ENCODE results near the gene DLX4. TPM values are rescaled to one million over a fixed set of nuclear protein-coding genes. Genes with fewer than 3 reads are reported as not detected.

DLX4 gene
- total RNA-seq, 2 donors from 2014 or later = 0.71 TPM; not detected in 1

DNA sequence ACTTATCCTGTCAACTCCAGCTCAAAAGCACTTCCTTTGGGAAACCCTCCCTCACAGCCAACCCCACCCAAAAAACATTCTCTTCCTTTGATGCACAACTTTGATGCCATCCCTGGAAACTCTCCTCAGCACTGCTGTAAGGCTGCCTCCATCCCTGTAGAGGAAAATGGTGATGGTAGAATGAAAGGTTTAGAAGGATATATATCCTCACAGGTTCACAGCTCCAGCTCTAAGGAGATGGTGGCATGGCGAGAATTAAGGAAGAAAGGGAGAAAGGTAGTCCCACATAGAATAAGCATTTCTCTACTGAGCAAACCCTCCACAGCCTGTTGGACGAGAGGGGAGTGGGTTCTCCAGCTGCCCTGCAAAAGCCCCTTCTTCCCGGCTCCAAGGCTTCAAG is 2.2 kb upstream of the DLX4 start:
- Histone ChIP-seq H3K9me3 (no peaks in the 10 kb centered on the region), H3K36me3 (no peaks in the 10 kb centered on the region), H3K4me1 (peaks cover 0 to 46% of the 10 kb centered on the region in 2 donors), H3K4me3 (no peak overlapping the region), H3K27me3 (peaks cover 56 to 76% of the 10 kb centered on the region in 2 donors), H3K27ac (no peak overlapping the region)
- DNase-seq (ENCODE audit: low spot score) = no peak
- TF ChIP-seq, protein P1, sequence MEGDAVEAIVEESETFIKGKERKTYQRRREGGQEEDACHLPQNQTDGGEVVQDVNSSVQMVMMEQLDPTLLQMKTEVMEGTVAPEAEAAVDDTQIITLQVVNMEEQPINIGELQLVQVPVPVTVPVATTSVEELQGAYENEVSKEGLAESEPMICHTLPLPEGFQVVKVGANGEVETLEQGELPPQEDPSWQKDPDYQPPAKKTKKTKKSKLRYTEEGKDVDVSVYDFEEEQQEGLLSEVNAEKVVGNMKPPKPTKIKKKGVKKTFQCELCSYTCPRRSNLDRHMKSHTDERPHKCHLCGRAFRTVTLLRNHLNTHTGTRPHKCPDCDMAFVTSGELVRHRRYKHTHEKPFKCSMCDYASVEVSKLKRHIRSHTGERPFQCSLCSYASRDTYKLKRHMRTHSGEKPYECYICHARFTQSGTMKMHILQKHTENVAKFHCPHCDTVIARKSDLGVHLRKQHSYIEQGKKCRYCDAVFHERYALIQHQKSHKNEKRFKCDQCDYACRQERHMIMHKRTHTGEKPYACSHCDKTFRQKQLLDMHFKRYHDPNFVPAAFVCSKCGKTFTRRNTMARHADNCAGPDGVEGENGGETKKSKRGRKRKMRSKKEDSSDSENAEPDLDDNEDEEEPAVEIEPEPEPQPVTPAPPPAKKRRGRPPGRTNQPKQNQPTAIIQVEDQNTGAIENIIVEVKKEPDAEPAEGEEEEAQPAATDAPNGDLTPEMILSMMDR (IDR thresholded peaks at IDR 0.05) = no peak

DNA sequence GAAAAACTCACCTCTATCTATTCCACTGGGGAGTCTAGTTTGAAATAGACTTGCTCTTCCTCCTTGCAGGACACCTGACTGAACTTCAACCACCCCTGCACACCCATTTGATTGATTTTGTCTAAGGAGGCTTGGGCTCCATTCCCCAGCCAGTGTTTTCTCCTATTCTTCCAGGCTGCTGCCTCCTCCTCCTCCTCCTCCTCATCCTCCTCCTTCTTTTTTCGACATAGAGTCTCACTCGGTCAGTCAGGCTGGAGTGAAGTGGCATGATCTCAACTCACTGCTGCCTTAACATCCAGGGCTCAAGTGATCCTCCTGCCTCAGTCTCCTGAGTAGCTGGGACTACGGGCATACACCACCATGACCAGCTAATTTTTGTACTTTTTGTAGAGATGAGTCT is 1.8 kb upstream of the DLX4 start:
- no peak for DNase-seq (ENCODE audit: low spot score)
- Histone ChIP-seq H3K27ac (no peak overlapping the region), H3K4me3 (no peak overlapping the region), H3K4me1 (peaks cover 0 to 50% of the 10 kb centered on the region in 2 donors), H3K27me3 (peaks cover 56 to 80% of the 10 kb centered on the region in 2 donors), H3K36me3 (no peaks in the 10 kb centered on the region), H3K9me3 (no peaks in the 10 kb centered on the region)
- TF ChIP-seq, protein P1 (IDR thresholded peaks at IDR 0.05) = no peak

DNA sequence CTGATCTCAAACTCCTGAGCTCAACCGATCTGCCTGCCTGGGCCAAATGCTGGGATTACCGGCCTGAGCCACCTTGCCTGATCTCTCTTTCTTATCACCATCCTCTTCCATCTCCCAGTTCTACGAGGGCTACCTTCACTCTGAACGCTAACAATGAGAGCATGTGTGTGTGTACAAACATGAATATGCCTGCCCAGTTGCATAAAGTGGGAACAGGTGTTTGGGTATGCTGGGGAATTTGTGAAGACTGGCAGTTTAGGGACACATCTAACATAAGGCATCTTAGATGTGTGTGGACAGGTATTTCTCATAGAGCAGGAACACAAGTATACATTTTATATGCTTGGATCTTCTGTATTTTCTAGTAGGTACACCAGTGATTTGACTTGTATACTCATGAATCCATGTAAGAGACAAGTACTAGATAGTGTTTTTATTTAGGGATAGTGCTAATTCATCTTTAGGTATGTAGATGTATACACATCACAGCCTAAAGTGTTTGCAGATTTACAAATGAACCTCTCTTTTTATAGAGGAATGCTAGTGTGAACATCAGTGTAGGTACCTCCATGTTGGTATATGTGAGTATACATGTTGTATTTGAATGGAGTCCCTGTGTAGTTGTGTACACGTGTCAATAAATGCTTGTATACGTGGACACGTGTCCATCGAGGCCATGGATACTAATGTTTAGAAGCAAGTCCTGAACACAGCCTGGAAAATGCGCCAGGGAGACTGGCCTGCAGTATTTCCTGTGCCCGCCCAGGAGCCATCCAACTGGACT is 1.2 kb upstream of the DLX4 start:
- DNase-seq (ENCODE audit: low spot score) = no peak
- H3K4me3 ChIP-seq = peak overlapping the region; percentile 2 to 44
- peaks cover 0 to 56% of the 10 kb centered on the region in 2 donors for H3K4me1 ChIP-seq
- H3K36me3 ChIP-seq = no peaks in the 10 kb centered on the region
- H3K27me3 ChIP-seq = peaks cover 56 to 80% of the 10 kb centered on the region in 2 donors
- H3K27ac ChIP-seq = no peak overlapping the region
- TF ChIP-seq, protein P1 (IDR thresholded peaks at IDR 0.05) = no peak
- no peaks in the 10 kb centered on the region for H3K9me3 ChIP-seq

DNA sequence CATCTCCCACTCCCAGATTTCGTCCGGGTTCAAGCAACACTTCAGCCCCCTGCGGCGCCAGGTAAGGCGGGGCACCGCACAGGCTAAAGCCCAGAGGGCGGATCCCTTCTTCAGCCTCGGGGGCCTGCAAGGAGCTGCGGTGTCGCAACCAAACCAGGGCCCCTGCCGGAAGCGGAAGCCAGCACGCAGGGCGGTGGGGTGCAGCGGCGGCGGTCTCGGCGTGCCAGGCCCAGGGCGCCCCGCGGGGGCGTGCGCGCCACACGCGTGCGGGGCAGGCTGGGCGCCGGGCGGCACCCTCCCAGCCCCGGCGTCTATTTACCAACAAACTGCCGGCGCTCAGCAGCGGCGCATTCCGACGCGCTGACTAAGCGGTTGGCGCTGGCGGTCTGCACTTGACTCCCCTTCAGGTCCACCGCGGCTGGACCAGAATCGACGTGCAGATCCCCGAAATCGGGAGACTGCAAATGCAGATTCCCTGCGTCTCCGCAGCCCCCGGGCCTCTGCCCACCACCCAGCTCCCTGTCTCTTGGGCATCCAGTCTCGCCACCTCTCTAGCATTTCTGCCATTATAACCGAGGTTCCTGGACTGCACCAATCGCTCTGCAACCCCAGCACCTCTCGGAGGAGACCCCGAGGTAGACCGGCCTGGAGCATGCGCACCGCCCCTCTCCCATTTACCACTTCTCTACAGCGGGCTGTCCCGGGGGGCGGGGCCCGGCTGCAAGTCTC is 421 bp upstream of the DLX4 start:
- peak; percentile 61 for DNase-seq (ENCODE audit: low spot score)
- Histone ChIP-seq H3K4me1 (peaks cover 0 to 55% of the 10 kb centered on the region in 2 donors), H3K9me3 (no peaks in the 10 kb centered on the region), H3K4me3 (peak overlapping the region; percentile 20 to 44), H3K36me3 (no peaks in the 10 kb centered on the region), H3K27me3 (peaks cover 54 to 82% of the 10 kb centered on the region in 2 donors), H3K27ac (no peak overlapping the region)
- TF ChIP-seq, protein P1 (IDR thresholded peaks at IDR 0.05) = no peak

DNA sequence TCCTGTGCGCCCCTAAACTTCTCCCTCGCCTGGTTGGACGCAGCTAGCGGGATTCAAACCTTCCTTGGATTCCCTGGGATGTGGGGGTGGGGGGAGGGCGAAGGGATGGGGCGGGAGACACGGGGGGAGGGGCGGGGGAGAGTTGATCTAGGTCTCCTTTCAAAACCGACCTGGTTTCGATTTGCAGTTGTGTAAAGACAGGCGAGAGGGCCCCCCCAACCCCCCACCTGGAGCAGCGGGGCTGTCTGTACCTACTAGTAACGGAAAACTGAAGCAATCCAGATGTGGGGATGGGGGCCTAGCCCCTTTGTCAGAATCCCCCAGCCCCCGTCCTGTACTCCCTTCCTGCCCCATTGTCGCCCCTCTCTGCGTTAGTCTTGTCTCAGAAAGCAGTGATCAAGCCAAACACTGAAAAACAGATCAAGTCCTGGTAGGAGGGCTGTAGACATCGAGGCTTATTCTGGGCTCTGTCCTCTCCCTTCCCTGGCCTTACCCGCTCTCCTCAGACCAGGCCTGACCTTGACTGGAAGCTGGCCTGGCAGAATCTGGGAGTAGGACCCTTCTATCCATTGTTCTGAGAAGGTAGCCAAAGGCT is 902 bp downstream of the DLX4 start:
- H3K4me1 ChIP-seq = peaks cover 0 to 42% of the 10 kb centered on the region in 2 donors
- peaks cover 42 to 75% of the 10 kb centered on the region in 2 donors for H3K27me3 ChIP-seq
- TF ChIP-seq, protein P1 (IDR thresholded peaks at IDR 0.05) = no peak
- no peaks in the 10 kb centered on the region for H3K9me3 ChIP-seq
- no peaks in the 10 kb centered on the region for H3K36me3 ChIP-seq
- no peak overlapping the region for H3K27ac ChIP-seq
- H3K4me3 ChIP-seq = peak overlapping the region in 1 of 2 donors; percentile 44
- DNase-seq (ENCODE audit: low spot score) = no peak
